Vagina (tissue), 2 donors: ENCODE data around the gene RNF31. TPM values are rescaled to one million over a fixed set of nuclear protein-coding genes. Genes with fewer than 3 reads are reported as not detected.
A peak's percentile ranks its signal among the peaks of the same experiment; 100 is the strongest.

Experiments
- DNase-seq, 2 donors: peaks; one replicate each; pipeline ENCODE4 v3.0.0-alpha.2; 2017; ENCODE audit errors: extremely low spot score in 2 of 2
- H3K27ac ChIP-seq: fragments of 200-600 bp; sonication (generic); one replicate; pipeline ENCODE4 v1.5.1; 2019
- H3K27me3 ChIP-seq: fragments of 200-600 bp; sonication (generic); one replicate; pipeline ENCODE4 v1.5.1; 2019
- H3K36me3 ChIP-seq, 2 donors: fragments of 200-600 bp; sonication (generic); one replicate each; pipeline ENCODE4 v1.5.1; 2017 to 2019
- H3K4me1 ChIP-seq: fragments of 200-600 bp; sonication (generic); one replicate; pipeline ENCODE4 v1.5.1; 2019
- H3K4me3 ChIP-seq, 2 donors: fragments of 200-600 bp; sonication (generic); 1 replicate in 1 of 2; 2 replicates in 1 of 2; pipeline ENCODE4 v1.5.1; 2016 to 2019
- H3K9me3 ChIP-seq: fragments of 200-600 bp; sonication (generic); one replicate; pipeline ENCODE4 v1.5.1; 2019
- POLR2A ChIP-seq, 2 donors: fragments of 450-650 bp; IDR thresholded peaks; one replicate each; pipeline ENCODE4 v1.6.1; 2017; ENCODE audit warnings: antibody characterized with exemption in 2 of 2, mild to moderate bottlenecking in 2 of 2, moderate library complexity in 2 of 2
- POLR2AphosphoS5 ChIP-seq, 2 donors: sonication (generic); formaldehyde crosslinking; IDR thresholded peaks; one replicate each; pipeline ENCODE4 v1.9.0; 2017; ENCODE audit warnings: antibody characterized with exemption in 2 of 2, mild to moderate bottlenecking in 2 of 2, low read depth in 1 of 2; ENCODE audit not compliant: insufficient read depth in 1 of 2
- intact Hi-C: fragments of 100-400 bp; cut with DNase I; formaldehyde crosslinking; loops from one replicate; pipeline ENCODE4 v1.15.1; 2023
- total RNA-seq: library from RNA; depleted of rRNA; stranded (reverse); fragments of >200 nt; gene quantifications from one replicate; pipeline ENCODE4 v1.2.3, GENCODE V29; 2016
- TF ChIP-seq, protein P1 (sequence below), 3 experiments: fragments of 450-650 bp in 2 of 3; fragments of 200-600 bp in 1 of 3; sonication (generic) in 1 of 3; IDR thresholded peaks; one replicate each; pipeline ENCODE4 v1.5.1; 2017 to 2019; ENCODE audit warnings: antibody characterized with exemption in 3 of 3, mild to moderate bottlenecking in 2 of 3, moderate library complexity in 2 of 3

RNF31 gene
- total RNA-seq, 1 donor from 2014 or later: 87.9 TPM

GRCh38 chr14:24141097-24141880 lies 6.0 kb upstream of the RNF31 start, which contains the start of gene EMC9:
EMC9 (minus strand) TSS chr14:24141591; CDS start chr14:24141304, 287 bp downstream.
- peak; percentile 94 to 96 for TF ChIP-seq POLR2AphosphoS5 (IDR thresholded peaks at IDR 0.05; ENCODE audit: insufficient read depth in 1 of 2, low read depth in 1 of 2)
- TF ChIP-seq, protein P1, sequence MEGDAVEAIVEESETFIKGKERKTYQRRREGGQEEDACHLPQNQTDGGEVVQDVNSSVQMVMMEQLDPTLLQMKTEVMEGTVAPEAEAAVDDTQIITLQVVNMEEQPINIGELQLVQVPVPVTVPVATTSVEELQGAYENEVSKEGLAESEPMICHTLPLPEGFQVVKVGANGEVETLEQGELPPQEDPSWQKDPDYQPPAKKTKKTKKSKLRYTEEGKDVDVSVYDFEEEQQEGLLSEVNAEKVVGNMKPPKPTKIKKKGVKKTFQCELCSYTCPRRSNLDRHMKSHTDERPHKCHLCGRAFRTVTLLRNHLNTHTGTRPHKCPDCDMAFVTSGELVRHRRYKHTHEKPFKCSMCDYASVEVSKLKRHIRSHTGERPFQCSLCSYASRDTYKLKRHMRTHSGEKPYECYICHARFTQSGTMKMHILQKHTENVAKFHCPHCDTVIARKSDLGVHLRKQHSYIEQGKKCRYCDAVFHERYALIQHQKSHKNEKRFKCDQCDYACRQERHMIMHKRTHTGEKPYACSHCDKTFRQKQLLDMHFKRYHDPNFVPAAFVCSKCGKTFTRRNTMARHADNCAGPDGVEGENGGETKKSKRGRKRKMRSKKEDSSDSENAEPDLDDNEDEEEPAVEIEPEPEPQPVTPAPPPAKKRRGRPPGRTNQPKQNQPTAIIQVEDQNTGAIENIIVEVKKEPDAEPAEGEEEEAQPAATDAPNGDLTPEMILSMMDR (IDR thresholded peaks at IDR 0.05): peak in 1 of 3 experiments; percentile 52
- peak in 1 of 2 donors; percentile 73 for TF ChIP-seq POLR2A (IDR thresholded peaks at IDR 0.05)
- peak; percentile 99 to 100 for DNase-seq
- Histone ChIP-seq H3K27ac (peak within 1 kb of the TSS; percentile 84), H3K36me3 (peaks cover 0 to 22% of the 10 kb centered on the region in 2 donors), H3K4me3 (peak within 1 kb of the TSS; percentile 68 to 94), H3K9me3 (no peaks in the 10 kb centered on the region), H3K4me1 (peaks cover 63% of the 10 kb centered on the region), H3K27me3 (no peaks in the 10 kb centered on the region)
- intact Hi-C loops: loop anchor here (2.0 kb wide), 1 partner anchor 26 kb away; the partner anchor contains the start of genes DCAF11 and NRL

GRCh38 chr14:24143511-24143910 lies 3.8 kb upstream of the RNF31 start:
- no peaks in the 10 kb centered on the region for H3K27me3 ChIP-seq
- DNase-seq: no peak
- TF ChIP-seq POLR2AphosphoS5 (IDR thresholded peaks at IDR 0.05; ENCODE audit: insufficient read depth in 1 of 2, low read depth in 1 of 2) (no peak), POLR2A (IDR thresholded peaks at IDR 0.05) (no peak)
- TF ChIP-seq, protein P1 (IDR thresholded peaks at IDR 0.05): no peak
- intact Hi-C loops: no loop called here
- H3K9me3 ChIP-seq: no peaks in the 10 kb centered on the region
- no peak overlapping the region for H3K4me3 ChIP-seq
- H3K4me1 ChIP-seq: peaks cover 55% of the 10 kb centered on the region
- H3K27ac ChIP-seq: no peak overlapping the region
- H3K36me3 ChIP-seq: peaks cover 0 to 10% of the 10 kb centered on the region in 2 donors

GRCh38 chr14:24144451-24144850 lies 2.8 kb upstream of the RNF31 start:
- no peaks in the 10 kb centered on the region for H3K9me3 ChIP-seq
- intact Hi-C loops: no loop called here
- DNase-seq: no peak
- TF ChIP-seq POLR2AphosphoS5 (IDR thresholded peaks at IDR 0.05; ENCODE audit: insufficient read depth in 1 of 2, low read depth in 1 of 2) (no peak), POLR2A (IDR thresholded peaks at IDR 0.05) (no peak)
- TF ChIP-seq, protein P1 (IDR thresholded peaks at IDR 0.05): no peak
- peaks cover 55% of the 10 kb centered on the region for H3K4me1 ChIP-seq
- H3K27ac ChIP-seq: peak overlapping the region; percentile 87
- H3K27me3 ChIP-seq: no peaks in the 10 kb centered on the region
- H3K36me3 ChIP-seq: peaks cover 0 to 8% of the 10 kb centered on the region in 2 donors
- H3K4me3 ChIP-seq: no peak overlapping the region

- Histone ChIP-seq H3K27ac (peak overlapping the region; percentile 87), H3K27me3 (no peaks in the 10 kb centered on the region), H3K4me3 (no peak overlapping the region), H3K9me3 (no peaks in the 10 kb centered on the region), H3K4me1 (peaks cover 47% of the 10 kb centered on the region), H3K36me3 (peaks cover 0 to 15% of the 10 kb centered on the region in 2 donors)
- intact Hi-C loops: no loop called here
- no peak for DNase-seq
- TF ChIP-seq POLR2AphosphoS5 (IDR thresholded peaks at IDR 0.05; ENCODE audit: insufficient read depth in 1 of 2, low read depth in 1 of 2): no peak
- no peak for TF ChIP-seq POLR2A (IDR thresholded peaks at IDR 0.05)
- TF ChIP-seq, protein P1 (IDR thresholded peaks at IDR 0.05): no peak
Measured at GRCh38 chr14:24145219-24145618, 2.1 kb upstream of the RNF31 start.
